SU-DHL-6 (cell line): ENCODE data around the gene DOCK1.

ENCODE experiments used
- EZH2phosphoT487 ChIP-seq: fragments of 200-600 bp; sonication (generic), shearing (Covaris generic); conservative IDR thresholded peaks from 2 replicates; pipeline ENCODE4 v1.6.1; 2018; ENCODE audit warnings: mild to moderate bottlenecking, antibody characterized with exemption, low read length, moderate library complexity, mixed read lengths
- TF ChIP-seq, protein P1 (sequence below): fragments of 200-600 bp; sonication (generic); IDR thresholded peaks from one replicate; pipeline ENCODE4 v1.5.1; 2017; ENCODE audit warnings: antibody characterized with exemption, mild to moderate bottlenecking, low read length, moderate library complexity; ENCODE audit not compliant: insufficient read depth, poor library complexity, severe bottlenecking

DNA sequence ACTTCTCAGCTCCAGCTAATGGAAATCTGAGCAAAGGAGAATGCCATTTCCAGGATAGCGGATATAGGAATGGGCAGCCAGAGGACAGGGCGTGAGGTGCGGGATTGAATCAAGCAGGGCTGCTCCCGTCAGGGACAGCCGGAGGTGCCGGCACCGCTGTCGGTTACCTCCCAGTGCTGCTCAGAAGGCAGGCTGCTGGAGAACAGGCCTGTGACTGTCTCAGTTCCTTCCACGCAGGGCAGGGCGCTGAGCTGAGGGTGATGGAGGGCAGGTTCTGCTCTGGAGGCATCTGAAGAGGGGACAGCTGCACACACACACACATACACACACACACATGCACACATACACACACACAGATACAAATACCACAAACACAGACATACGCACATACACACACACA, 111.1 kb downstream of the DOCK1 start:
- TF ChIP-seq, protein P1, sequence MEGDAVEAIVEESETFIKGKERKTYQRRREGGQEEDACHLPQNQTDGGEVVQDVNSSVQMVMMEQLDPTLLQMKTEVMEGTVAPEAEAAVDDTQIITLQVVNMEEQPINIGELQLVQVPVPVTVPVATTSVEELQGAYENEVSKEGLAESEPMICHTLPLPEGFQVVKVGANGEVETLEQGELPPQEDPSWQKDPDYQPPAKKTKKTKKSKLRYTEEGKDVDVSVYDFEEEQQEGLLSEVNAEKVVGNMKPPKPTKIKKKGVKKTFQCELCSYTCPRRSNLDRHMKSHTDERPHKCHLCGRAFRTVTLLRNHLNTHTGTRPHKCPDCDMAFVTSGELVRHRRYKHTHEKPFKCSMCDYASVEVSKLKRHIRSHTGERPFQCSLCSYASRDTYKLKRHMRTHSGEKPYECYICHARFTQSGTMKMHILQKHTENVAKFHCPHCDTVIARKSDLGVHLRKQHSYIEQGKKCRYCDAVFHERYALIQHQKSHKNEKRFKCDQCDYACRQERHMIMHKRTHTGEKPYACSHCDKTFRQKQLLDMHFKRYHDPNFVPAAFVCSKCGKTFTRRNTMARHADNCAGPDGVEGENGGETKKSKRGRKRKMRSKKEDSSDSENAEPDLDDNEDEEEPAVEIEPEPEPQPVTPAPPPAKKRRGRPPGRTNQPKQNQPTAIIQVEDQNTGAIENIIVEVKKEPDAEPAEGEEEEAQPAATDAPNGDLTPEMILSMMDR: no peak
- TF ChIP-seq EZH2phosphoT487: no peak
